Retinal pigment epithelial cell (primary cell): ENCODE measurements around the gene IBTK.

Experiments
- DNase-seq: peaks from one replicate; pipeline ENCODE4 v3.0.0-alpha.2; 2010; ENCODE audit warnings: low read depth
- H3K4me3 ChIP-seq: 2 replicates; pipeline ENCODE4 v1.5.1; 2011; ENCODE audit warnings: mild to moderate bottlenecking, low read length, control low read depth, moderate library complexity
- TF ChIP-seq, protein P1 (sequence below): conservative IDR thresholded peaks from 2 replicates; pipeline ENCODE4 v1.5.1; 2011; ENCODE audit warnings: low read depth, low read length, control low read depth, inconsistent platforms

Gene IBTK

DNA sequence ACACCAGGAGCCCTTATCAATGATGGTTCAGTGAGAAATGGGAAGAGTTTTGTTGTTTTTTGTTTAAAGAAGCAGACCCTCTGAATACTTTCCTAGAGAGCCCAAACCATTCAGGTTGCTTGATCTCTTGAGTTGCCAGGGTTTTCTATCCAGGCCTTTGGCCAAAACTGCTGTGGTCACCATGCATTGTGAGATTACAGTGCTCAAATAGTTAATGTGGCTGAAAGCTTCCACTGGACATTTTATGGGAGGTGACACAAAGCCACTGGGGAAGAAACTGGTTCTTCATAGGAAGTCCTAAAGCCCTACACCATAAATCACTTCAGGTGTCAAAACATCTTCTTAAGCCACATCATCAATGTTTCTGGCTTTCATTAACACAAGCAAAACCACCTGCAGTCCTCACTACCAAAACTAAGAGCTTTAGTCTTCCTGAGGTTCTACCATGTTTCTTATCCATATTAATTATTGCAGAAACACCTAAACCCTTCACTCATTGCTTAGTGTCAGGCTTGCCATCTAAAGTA is 101.6 kb downstream of the IBTK start:
- TF ChIP-seq, protein P1, sequence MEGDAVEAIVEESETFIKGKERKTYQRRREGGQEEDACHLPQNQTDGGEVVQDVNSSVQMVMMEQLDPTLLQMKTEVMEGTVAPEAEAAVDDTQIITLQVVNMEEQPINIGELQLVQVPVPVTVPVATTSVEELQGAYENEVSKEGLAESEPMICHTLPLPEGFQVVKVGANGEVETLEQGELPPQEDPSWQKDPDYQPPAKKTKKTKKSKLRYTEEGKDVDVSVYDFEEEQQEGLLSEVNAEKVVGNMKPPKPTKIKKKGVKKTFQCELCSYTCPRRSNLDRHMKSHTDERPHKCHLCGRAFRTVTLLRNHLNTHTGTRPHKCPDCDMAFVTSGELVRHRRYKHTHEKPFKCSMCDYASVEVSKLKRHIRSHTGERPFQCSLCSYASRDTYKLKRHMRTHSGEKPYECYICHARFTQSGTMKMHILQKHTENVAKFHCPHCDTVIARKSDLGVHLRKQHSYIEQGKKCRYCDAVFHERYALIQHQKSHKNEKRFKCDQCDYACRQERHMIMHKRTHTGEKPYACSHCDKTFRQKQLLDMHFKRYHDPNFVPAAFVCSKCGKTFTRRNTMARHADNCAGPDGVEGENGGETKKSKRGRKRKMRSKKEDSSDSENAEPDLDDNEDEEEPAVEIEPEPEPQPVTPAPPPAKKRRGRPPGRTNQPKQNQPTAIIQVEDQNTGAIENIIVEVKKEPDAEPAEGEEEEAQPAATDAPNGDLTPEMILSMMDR = no peak
- DNase-seq = no peak
- no peak overlapping the region for H3K4me3 ChIP-seq

DNA sequence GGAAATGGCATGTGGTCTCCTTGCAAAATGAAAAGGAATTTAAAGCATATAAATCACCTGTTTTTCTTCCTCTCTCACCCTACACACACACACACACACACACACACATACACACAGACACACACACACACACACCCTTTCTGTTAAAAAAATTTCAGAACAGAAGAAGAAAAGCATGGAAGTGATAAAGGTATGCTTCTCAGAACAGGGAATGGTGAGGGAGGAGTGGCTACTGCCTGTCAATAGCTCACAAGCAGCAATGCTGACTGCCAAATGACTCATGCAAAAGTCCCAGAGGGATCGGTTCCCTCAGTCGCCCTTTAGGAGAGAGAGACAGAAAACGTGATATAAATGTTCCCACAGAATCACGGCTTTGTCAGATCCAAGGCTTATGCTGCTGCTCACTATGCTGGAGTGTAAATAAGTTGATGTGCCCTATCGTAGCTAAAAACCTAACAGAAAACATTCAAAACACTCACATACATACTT is 102.6 kb downstream of the IBTK start:
- DNase-seq = peak; percentile 84

DNA sequence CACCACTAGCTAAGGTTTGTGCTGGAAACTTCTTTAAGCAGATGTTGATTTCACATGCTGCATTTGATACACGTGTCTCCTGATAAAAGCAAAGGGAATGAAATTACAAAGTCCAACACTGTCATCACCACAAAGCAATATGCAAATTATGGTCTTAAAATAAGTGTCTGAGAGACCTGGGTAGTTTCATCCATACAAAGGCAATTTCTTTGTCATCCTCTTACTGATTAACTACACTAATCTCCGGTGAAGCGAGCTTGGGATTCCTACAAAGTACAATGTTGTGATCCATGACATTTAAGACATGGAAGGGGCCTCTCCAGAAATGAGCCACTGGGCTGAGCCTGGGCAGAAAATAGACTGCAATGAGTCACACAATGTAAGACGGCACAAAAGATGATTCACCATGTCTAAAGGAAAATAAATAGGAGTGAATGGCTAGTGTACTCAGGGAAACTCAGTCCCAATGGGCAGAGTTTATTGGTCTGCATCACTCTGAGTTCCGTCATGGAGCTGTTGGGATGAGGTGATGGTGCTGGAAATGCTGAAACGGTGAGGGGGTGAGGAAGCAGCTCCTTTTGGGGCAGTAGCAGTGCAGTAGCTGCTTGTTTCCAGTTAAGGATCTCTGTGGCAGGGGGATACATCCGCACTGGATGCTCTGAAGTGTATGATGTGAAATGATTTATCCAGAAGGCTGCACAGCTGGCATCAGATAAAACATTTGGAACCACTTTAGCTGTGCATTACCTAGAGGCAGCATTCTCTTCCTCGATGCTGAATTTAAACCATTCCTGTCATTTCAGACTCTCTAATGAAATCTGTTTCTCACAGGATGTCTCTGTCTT is 103.3 kb downstream of the IBTK start:
- DNase-seq = peak; percentile 86
- TF ChIP-seq, protein P1 = no peak
- H3K4me3 ChIP-seq = peak overlapping the region; percentile 12

More for the DNA sequence above, 102.6 kb downstream of the IBTK start:
- TF ChIP-seq, protein P1 = no peak
- peak overlapping the region; percentile 12 for H3K4me3 ChIP-seq

DNA sequence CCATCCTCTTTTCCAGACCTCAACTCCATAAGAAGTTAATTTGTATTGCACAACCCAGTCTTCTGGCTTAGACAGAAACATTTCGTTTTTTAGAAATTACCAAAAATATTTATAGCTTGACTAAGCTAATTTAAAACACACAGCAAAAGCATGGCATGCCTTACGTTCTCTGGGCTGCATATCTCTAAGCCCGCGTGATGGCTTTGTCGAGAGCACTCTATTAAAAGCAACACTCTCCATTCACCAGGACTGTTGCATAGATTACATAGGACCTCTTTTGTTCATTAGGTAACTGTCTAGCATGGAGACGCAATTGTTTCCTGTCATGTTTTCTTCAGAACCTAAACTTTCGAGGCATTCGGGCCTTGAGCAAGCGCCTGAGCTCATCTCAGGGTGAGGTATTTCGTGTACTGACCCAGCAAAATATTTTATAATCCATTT is 104.5 kb downstream of the IBTK start:
- no peak overlapping the region for H3K4me3 ChIP-seq
- TF ChIP-seq, protein P1 = no peak
- DNase-seq = peak; percentile 2

DNA sequence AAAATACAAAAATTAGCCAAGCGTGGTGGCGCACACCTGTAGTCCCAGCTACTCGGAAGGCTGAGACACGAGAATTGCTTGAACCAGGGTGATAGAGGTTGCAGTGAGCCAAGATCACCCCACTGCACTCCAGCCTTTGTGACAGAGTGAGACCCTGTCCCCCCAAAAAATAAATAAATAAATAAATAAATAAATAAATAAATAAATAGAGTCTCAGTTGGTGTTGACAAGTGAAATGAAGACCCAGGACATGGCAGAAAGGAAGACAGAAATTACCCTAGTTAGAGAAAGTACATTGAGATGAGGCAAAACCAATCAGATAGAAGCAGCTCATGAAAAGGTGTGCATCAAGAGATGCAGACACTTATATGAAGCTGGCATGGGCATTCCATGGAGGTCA is 105.0 kb downstream of the IBTK start:
- DNase-seq = no peak
- TF ChIP-seq, protein P1 = no peak

DNA sequence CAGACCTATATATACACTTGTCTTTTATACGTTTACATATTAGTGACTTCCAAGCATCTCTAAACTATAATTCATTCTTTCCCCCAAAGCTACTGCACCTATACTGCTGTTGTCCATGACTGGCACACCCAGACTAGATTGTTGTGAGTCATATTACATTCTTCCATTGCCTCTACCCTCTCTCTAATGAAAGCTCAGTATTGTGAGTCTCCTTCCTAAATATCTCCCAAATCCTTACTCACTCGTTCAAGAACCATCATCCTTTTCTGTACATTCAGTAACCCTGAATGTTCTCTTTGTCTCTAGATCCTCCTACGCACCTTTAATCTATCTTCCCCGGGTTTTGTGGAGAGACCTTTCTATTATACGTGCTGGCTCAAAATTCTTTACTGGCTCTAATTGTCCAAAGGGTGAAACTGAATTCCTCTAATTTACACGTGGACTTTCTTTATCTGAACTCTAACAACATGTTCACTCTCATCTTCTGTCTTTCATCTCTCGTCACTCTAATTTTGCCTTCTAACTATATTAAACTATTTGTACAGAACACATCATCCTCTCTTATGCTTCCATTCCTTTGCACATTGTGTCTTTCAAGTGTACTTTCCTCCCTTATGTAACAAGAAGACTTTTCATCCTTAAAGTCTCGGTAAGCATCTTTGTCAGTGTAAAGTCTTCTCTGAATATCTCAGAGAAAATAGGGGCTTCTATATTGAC is 109.3 kb downstream of the IBTK start:
- no peak overlapping the region for H3K4me3 ChIP-seq
- DNase-seq = no peak
- TF ChIP-seq, protein P1 = no peak

More for the DNA sequence above, 105.0 kb downstream of the IBTK start:
- no peak overlapping the region for H3K4me3 ChIP-seq
